C4-2B (cell line): ENCODE results near the gene FAM110D.

Experiments used
- H3K27ac ChIP-seq: fragments of 450-650 bp; 2 replicates; pipeline ENCODE4 v1.5.1; 2017
- CTCF ChIP-seq: fragments of 450-650 bp; conservative IDR thresholded peaks from 2 replicates; pipeline ENCODE4 v1.5.1; 2017; ENCODE audit warnings: mild to moderate bottlenecking
- ZFX ChIP-seq: fragments of 450-650 bp; IDR thresholded peaks from 2 replicates; pipeline ENCODE4 v1.6.1; 2017

FAM110D gene

GRCh38 chr1:26203642-26204318 lies 44.9 kb downstream of the FAM110D start:
- H3K27ac ChIP-seq, result no peak overlapping the region
- TF ChIP-seq CTCF (no peak), ZFX (no peak)

- H3K27ac ChIP-seq, result no peak overlapping the region
- no peak for TF ChIP-seq ZFX
- no peak for TF ChIP-seq CTCF
These were observed 51.4 kb downstream of the FAM110D start for GRCh38 chr1:26210147-26210870.

DNA sequence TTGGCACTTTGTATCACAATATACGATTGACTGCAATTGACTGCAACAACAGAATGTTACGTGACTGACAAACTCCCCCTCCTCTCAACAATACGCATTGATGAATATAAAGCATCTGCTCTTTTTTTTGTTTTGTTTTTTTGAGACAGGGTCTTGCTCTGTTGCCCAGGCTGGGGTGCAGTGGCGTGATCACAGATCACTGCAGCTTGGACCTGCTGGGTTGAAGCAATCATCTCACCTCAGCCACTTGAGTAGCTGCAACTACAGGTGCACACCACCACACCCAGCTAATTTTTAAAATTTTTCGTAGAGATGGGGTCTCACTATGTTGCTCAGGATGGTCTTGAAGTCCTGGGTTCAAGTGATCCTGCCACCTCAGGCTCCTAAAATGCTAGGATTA lies 53.8 kb downstream of the FAM110D start:
- no peak overlapping the region for H3K27ac ChIP-seq
- TF ChIP-seq ZFX, result no peak

DNA sequence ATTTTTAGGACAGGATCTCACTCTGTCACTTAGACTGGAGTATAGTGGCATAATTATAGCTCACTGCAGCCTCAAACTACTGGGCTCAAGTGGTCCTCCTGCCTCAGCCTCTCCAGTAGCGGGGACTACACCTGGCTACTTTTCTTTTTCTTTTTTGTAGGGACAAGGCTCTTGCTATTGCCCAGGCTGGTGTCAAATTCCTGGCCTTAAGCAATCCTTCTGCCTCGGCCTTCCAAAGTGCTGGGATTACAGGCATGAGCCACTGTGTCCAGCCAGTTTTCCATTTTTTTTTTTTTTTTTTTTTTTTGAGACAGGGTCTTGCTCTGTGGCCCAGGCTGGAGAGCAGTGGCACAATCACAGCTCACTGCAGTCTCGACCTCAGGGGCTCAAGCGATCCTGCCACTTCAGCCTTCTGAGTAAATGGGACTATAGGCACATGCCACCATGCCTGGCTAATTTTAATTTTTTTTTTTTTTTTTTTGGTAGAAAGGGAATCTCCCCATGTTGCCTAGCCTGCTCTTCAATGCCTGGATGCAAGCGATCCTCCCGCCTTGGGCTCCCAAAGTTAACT lies 54.5 kb downstream of the FAM110D start:
- no peak overlapping the region for H3K27ac ChIP-seq
- TF ChIP-seq ZFX, result no peak
- no peak for TF ChIP-seq CTCF
